Measurements from ENCODE around the gene APBA2.

- TF ChIP-seq POLR2A (IDR thresholded peaks at IDR 0.05) (no peak), CTCF (IDR thresholded peaks at IDR 0.05) (no peak)
Measured at GRCh38 chr15:28960979-28961378, 75.2 kb downstream of the APBA2 start.

Measured in tibial nerve (tissue), 3 donors.